DOHH2 (cell line): ENCODE data around the gene TMEM259.

Experiments
- H3F3A ChIP-seq: fragments of 200-600 bp; sonication (generic), shearing (Covaris generic); 2 replicates; pipeline ENCODE4 v1.6.0; 2016; ENCODE audit warnings: antibody characterized with exemption, mild to moderate bottlenecking; ENCODE audit not compliant: control insufficient read depth, insufficient read depth
- H3K27ac ChIP-seq: fragments of 200-600 bp; sonication (generic); 2 replicates; pipeline ENCODE4 v1.5.1; 2014; ENCODE audit warnings: low read depth, mild to moderate bottlenecking, low read length, moderate library complexity
- H3K27me3 ChIP-seq: fragments of 200-600 bp; sonication (generic); 2 replicates; pipeline ENCODE4 v1.6.1; 2014; ENCODE audit warnings: mild to moderate bottlenecking, low read length, mixed read lengths; ENCODE audit not compliant: control insufficient read depth
- H3K36me3 ChIP-seq: fragments of 200-600 bp; sonication (generic); 2 replicates; pipeline ENCODE4 v1.6.1; 2014; ENCODE audit warnings: mild to moderate bottlenecking, low read length, moderate library complexity, mixed read lengths; ENCODE audit not compliant: control insufficient read depth
- H3K4me1 ChIP-seq: fragments of 200-600 bp; sonication (generic); 2 replicates; pipeline ENCODE4 v1.6.1; 2014; ENCODE audit warnings: mild to moderate bottlenecking, low read length, mixed read lengths; ENCODE audit not compliant: control insufficient read depth
- H3K4me2 ChIP-seq: fragments of 200-600 bp; sonication (generic); 2 replicates; pipeline ENCODE4 v1.6.0; 2014; ENCODE audit warnings: mild to moderate bottlenecking, low read length, moderate library complexity
- H3K4me3 ChIP-seq: fragments of 200-600 bp; sonication (generic); 2 replicates; pipeline ENCODE4 v1.5.1; 2014; ENCODE audit warnings: mild to moderate bottlenecking, low read length, mixed read lengths
- H3K79me2 ChIP-seq: fragments of 200-600 bp; sonication (generic); 2 replicates; pipeline ENCODE4 v1.6.1; 2014; ENCODE audit warnings: mild to moderate bottlenecking, low read length, mixed read lengths; ENCODE audit not compliant: control insufficient read depth
- H3K9me2 ChIP-seq: fragments of 200-600 bp; sonication (generic); replicated peaks from 2 replicates; pipeline ENCODE4 v1.6.1; 2014; ENCODE audit warnings: mild to moderate bottlenecking, low read length, mixed read lengths; ENCODE audit not compliant: control insufficient read depth
- H3K9me3 ChIP-seq: fragments of 200-600 bp; sonication (generic); 2 replicates; pipeline ENCODE4 v1.6.1; 2014; ENCODE audit warnings: antibody characterized with exemption, low read length, mixed read lengths; ENCODE audit not compliant: control insufficient read depth, insufficient read depth
- H4K20me1 ChIP-seq: fragments of 200-600 bp; sonication (generic); 2 replicates; pipeline ENCODE4 v1.6.0; 2014; ENCODE audit warnings: low read depth, mild to moderate bottlenecking, antibody characterized with exemption, low read length, moderate library complexity; ENCODE audit not compliant: control insufficient read depth, insufficient read depth
- EZH2phosphoT487 ChIP-seq: fragments of 200-600 bp; sonication (generic); IDR thresholded peaks from 2 replicates; pipeline ENCODE4 v1.6.1; 2017; ENCODE audit warnings: borderline replicate concordance, mild to moderate bottlenecking, antibody characterized with exemption, low read length, moderate library complexity, mixed read lengths
- TF ChIP-seq, protein P1 (sequence below): fragments of 200-600 bp; sonication (generic); IDR thresholded peaks from one replicate; pipeline ENCODE4 v1.5.1; 2014; ENCODE audit warnings: antibody characterized with exemption, mild to moderate bottlenecking, low read depth, low read length; ENCODE audit not compliant: poor library complexity, severe bottlenecking

The TMEM259 gene

DNA sequence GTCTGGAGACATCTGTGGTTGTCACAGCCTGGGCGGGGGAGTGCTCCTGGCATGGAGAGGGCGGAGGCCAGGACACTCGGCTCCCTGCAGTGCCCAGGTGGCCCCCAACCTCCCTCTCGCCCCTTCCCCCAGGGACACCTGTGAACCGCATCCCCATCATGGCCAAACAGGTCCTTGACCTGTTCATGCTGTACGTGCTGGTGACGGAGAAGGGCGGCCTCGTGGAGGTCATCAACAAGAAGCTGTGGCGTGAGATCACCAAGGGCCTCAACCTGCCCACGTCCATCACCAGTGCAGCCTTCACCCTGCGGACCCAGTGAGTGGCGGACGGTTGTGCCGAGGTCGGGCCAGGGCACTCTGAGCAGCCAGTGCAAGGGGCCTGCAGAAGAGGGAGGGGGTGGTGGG lies 56.8 kb downstream of the TMEM259 start:
- H3K36me3 ChIP-seq = no peaks in the 10 kb centered on the region

DNA sequence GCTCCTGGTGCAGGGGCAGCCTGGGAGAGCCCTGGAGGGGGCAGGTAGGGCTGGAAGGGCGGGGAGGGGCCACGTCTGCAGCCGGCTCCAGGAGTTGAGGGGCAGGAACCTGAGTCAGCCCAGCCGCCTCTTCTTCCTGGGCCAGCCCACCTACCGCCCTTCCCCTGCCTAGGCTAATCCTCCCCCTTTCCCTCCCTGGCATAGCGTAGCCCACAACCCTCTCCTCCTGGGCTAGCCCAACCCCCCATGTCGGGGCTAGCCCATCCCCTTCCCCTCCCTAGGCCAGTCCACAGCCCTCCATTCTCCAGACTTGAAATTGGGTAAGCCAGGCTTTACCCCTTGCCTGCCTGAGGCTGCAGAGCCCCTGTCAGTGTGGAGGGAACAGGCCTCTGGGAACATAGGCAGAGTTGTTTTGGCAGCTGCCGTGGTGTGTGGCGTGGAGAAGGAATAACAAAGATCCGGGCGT lies 57.4 kb downstream of the TMEM259 start:
- H3K4me3 ChIP-seq = no peak overlapping the region
- no peaks in the 10 kb centered on the region for H3F3A ChIP-seq
- H3K4me2 ChIP-seq = no peak overlapping the region
- H4K20me1 ChIP-seq = no peaks in the 10 kb centered on the region
- no peak overlapping the region for H3K27ac ChIP-seq
- no peaks in the 10 kb centered on the region for H3K9me2 ChIP-seq
- H3K79me2 ChIP-seq = no peaks in the 10 kb centered on the region
- no peaks in the 10 kb centered on the region for H3K9me3 ChIP-seq
- no peaks in the 10 kb centered on the region for H3K27me3 ChIP-seq
- TF ChIP-seq EZH2phosphoT487 = no peak
- TF ChIP-seq, protein P1, sequence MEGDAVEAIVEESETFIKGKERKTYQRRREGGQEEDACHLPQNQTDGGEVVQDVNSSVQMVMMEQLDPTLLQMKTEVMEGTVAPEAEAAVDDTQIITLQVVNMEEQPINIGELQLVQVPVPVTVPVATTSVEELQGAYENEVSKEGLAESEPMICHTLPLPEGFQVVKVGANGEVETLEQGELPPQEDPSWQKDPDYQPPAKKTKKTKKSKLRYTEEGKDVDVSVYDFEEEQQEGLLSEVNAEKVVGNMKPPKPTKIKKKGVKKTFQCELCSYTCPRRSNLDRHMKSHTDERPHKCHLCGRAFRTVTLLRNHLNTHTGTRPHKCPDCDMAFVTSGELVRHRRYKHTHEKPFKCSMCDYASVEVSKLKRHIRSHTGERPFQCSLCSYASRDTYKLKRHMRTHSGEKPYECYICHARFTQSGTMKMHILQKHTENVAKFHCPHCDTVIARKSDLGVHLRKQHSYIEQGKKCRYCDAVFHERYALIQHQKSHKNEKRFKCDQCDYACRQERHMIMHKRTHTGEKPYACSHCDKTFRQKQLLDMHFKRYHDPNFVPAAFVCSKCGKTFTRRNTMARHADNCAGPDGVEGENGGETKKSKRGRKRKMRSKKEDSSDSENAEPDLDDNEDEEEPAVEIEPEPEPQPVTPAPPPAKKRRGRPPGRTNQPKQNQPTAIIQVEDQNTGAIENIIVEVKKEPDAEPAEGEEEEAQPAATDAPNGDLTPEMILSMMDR = no peak
- no peaks in the 10 kb centered on the region for H3K36me3 ChIP-seq
- H3K4me1 ChIP-seq = no peaks in the 10 kb centered on the region

More for the DNA sequence above, 56.8 kb downstream of the TMEM259 start:
- TF ChIP-seq, protein P1 = no peak
- TF ChIP-seq EZH2phosphoT487 = no peak
- H3K4me1 ChIP-seq = no peaks in the 10 kb centered on the region
- no peaks in the 10 kb centered on the region for H3K27me3 ChIP-seq
- H3K4me3 ChIP-seq = no peak overlapping the region
- H3F3A ChIP-seq = no peaks in the 10 kb centered on the region
- H3K9me3 ChIP-seq = no peaks in the 10 kb centered on the region
- no peak overlapping the region for H3K4me2 ChIP-seq
- H3K79me2 ChIP-seq = no peaks in the 10 kb centered on the region
- no peak overlapping the region for H3K27ac ChIP-seq
- no peaks in the 10 kb centered on the region for H4K20me1 ChIP-seq
- no peaks in the 10 kb centered on the region for H3K9me2 ChIP-seq

DNA sequence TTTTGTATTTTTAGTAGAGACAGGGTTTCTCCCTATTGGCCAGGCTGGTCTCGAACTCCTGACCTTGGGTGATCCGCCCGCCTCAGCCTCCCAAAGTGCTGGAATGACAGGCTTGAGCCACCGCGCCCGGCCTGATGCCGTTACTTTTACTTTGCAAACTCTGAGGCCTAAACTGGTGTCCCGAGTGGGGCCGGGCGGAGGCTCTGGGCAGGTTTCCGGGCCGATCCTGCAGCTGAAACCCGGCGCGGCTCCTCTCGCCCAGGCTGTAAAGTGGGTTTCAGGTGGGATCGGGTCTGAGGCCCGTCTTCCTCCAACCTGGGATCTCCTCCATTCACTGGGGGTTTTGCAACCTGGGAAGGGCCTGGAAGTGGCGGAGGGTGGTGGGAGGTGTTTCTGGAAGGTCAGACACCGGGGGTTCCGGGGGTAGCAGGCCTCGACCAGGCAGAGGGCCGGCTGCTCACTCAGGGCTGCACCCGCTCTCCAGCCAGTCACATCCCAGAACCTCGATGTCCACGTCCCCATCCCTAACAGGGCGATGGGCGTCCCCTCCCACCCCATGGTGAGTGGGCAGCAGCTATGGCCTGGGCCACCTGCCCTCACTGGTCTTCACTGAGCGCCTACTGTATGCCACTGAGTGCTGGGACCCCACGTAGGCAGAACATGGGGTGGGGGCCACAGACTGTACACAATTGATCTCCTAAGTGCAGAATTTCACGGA lies 58.1 kb downstream of the TMEM259 start:
- no peaks in the 10 kb centered on the region for H3K36me3 ChIP-seq
- H3K27ac ChIP-seq = no peak overlapping the region
- TF ChIP-seq, protein P1 = no peak
- TF ChIP-seq EZH2phosphoT487 = no peak
- no peaks in the 10 kb centered on the region for H3K4me1 ChIP-seq
- H3K9me3 ChIP-seq = no peaks in the 10 kb centered on the region
- H3K79me2 ChIP-seq = no peaks in the 10 kb centered on the region
- no peaks in the 10 kb centered on the region for H3K27me3 ChIP-seq
- H3K4me2 ChIP-seq = no peak overlapping the region
- H3K4me3 ChIP-seq = no peak overlapping the region
- H3F3A ChIP-seq = no peaks in the 10 kb centered on the region
- H4K20me1 ChIP-seq = no peaks in the 10 kb centered on the region
- H3K9me2 ChIP-seq = no peaks in the 10 kb centered on the region
